Suprapubic skin (tissue), 4 donors: ENCODE data around the gene ZNF14. TPM values are rescaled to one million over a fixed set of nuclear protein-coding genes. Genes with fewer than 3 reads are reported as not detected.
"Not testable (repeated sequence)": the region's sequence is repeated elsewhere in the genome, so short reads cannot be mapped to it uniquely, and the experiment has no call there.

ENCODE experiments used
- DNase-seq, 2 donors: peaks; one replicate each; pipeline ENCODE4 v3.0.0-alpha.2; 2019; ENCODE audit warnings: low spot score in 2 of 2
- H3K27ac ChIP-seq: fragments of 200-600 bp; sonication (generic); one replicate; pipeline ENCODE4 v1.5.1; 2019
- H3K27me3 ChIP-seq: fragments of 200-600 bp; sonication (generic); one replicate; pipeline ENCODE4 v1.5.1; 2019
- H3K36me3 ChIP-seq: fragments of 200-600 bp; sonication (generic); one replicate; pipeline ENCODE4 v1.5.1; 2019
- H3K4me1 ChIP-seq: fragments of 200-600 bp; sonication (generic); one replicate; pipeline ENCODE4 v1.5.1; 2019
- H3K4me3 ChIP-seq: fragments of 200-600 bp; sonication (generic); one replicate; pipeline ENCODE4 v1.5.1; 2019; ENCODE audit warnings: mild to moderate bottlenecking
- H3K9me3 ChIP-seq: fragments of 200-600 bp; sonication (generic); one replicate; pipeline ENCODE4 v1.5.1; 2019
- EP300 ChIP-seq: sonication (generic); formaldehyde crosslinking; IDR thresholded peaks from one replicate; pipeline ENCODE4 v1.6.1; 2017; ENCODE audit warnings: antibody characterized with exemption
- POLR2A ChIP-seq, 2 donors: fragments of 450-650 bp; IDR thresholded peaks; one replicate each; pipeline ENCODE4 v1.6.1; 2017; ENCODE audit warnings: antibody characterized with exemption in 2 of 2, mild to moderate bottlenecking in 2 of 2, moderate library complexity in 2 of 2
- POLR2AphosphoS5 ChIP-seq, 3 donors: sonication (generic); formaldehyde crosslinking; IDR thresholded peaks; one replicate each; pipeline ENCODE4 v1.6.1; 2017; ENCODE audit warnings: antibody characterized with exemption in 3 of 3
- WGBS: methylation state at CpG from one replicate; pipeline ENCODE4 v1.1.5; 2018; 5-methylcytosine and 5-hydroxymethylcytosine counted together
- total RNA-seq, 4 donors: library from RNA; depleted of rRNA; stranded (reverse); fragments of >200 nt; gene quantifications; one replicate each; pipeline ENCODE4 v1.1.0, GENCODE V29; 2016
- TF ChIP-seq, protein P1 (sequence below), 2 donors: fragments of 200-600 bp in 1 of 2; fragments of 450-650 bp in 1 of 2; sonication (generic) in 1 of 2; IDR thresholded peaks; one replicate each; pipeline ENCODE4 v1.5.1; 2016 to 2019; ENCODE audit warnings: antibody characterized with exemption in 2 of 2, mild to moderate bottlenecking in 1 of 2, moderate library complexity in 1 of 2

ZNF14 gene
- total RNA-seq, 4 donors from 2014 or later: 4.9 to 12.3 (median 6.1) TPM

DNA sequence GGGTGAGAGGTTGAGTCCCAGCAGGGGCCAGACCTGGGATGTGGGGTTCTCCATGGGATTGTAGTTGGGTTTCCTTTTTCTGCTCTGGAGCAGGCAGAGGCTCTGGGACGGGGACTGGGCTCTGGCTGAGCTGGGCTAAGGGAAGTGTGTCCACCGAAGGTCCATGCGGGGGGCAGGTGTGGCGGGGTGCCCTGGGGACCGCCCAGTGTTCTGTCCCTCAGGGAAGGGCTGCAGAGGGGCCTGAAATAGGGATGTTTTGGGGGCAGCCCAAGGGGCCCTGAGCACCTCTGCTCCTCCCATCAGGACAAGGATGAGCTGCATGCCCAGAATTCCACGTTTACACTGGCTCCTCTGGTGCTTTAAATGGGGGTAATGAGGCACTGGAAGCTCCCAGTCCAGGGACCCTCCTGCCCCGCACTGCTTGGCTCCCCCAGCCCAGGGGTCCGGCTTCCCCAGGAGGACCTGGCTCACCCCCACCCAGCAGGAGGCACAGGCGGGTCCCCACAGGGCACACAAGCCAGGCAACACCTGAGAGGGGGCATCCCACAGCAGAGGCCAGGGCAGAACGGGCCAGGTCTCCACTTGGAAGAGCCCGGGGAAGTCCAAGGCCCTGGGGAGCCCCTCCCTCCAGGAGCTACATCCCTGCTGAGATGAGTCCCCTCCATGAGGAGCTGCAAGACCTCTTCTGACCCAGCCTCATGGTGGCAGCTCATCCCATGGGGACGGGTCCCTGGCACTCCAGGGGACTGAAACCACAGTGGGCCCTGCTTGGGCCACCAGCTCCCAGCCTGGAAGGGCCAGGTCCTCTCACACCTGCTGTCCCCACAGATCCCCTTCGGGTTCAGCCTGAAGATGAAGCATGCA is 14.7 kb upstream of the ZNF14 start:
- no peak overlapping the region for H3K4me3 ChIP-seq
- DNase-seq: no peak
- H3K4me1 ChIP-seq: no peaks in the 10 kb centered on the region
- TF ChIP-seq, protein P1, sequence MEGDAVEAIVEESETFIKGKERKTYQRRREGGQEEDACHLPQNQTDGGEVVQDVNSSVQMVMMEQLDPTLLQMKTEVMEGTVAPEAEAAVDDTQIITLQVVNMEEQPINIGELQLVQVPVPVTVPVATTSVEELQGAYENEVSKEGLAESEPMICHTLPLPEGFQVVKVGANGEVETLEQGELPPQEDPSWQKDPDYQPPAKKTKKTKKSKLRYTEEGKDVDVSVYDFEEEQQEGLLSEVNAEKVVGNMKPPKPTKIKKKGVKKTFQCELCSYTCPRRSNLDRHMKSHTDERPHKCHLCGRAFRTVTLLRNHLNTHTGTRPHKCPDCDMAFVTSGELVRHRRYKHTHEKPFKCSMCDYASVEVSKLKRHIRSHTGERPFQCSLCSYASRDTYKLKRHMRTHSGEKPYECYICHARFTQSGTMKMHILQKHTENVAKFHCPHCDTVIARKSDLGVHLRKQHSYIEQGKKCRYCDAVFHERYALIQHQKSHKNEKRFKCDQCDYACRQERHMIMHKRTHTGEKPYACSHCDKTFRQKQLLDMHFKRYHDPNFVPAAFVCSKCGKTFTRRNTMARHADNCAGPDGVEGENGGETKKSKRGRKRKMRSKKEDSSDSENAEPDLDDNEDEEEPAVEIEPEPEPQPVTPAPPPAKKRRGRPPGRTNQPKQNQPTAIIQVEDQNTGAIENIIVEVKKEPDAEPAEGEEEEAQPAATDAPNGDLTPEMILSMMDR (IDR thresholded peaks at IDR 0.05): no peak
- TF ChIP-seq EP300 (no peak), POLR2AphosphoS5 (IDR thresholded peaks at IDR 0.05) (no peak), POLR2A (IDR thresholded peaks at IDR 0.05) (no peak)
- no peak overlapping the region for H3K27ac ChIP-seq
- H3K36me3 ChIP-seq: no peaks in the 10 kb centered on the region
- WGBS: 89% methylated on average over 7 of the region's 13 CpGs
- no peaks in the 10 kb centered on the region for H3K9me3 ChIP-seq
- H3K27me3 ChIP-seq: no peaks in the 10 kb centered on the region

DNA sequence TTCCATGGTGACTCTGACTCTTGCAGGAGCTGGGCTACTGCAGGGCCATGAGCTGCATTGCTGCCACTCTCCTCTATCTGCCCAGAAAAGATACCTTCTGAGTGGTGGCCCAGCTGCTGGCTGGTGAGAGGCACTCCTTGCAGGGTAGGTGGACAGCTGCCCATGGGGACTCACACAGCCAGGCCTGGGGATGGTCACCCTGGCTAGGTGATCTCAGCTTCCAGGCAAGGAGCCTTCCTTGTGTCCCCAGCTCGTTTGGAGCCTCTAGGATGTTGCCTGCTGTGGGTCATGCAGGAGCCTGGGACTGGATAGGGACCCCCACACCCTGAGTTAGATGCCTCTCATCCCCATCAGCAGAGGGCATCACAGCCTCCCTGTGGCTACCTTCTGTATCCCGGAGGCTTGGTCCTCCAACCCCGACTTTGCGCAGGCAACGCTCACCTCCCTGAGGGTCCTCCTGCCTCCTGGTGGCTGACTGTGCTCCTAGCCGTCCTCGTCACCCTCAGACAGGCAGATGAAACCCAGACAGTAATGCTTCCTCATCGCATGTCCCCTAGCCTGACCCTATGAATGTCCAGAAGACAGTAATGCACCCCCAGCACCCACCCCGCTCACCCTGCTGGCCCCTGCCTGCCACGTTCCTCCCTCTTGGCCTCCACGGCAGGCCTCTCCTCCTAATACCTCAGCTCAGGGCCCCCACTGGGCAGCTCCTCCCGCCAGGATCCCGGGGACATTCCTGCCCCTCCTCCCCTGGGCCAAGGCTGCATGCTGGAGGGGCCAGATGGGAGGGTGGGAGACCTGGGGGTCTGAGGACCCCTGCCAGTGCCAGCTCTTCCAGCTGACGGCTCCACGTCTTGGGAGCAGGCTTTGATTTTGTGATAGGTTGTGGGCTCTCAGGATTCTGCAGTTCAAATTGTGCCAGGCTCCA is 13.6 kb upstream of the ZNF14 start:
- Histone ChIP-seq H3K4me1 (no peaks in the 10 kb centered on the region), H3K4me3 (no peak overlapping the region), H3K9me3 (no peaks in the 10 kb centered on the region), H3K36me3 (no peaks in the 10 kb centered on the region), H3K27ac (no peak overlapping the region), H3K27me3 (no peaks in the 10 kb centered on the region)
- no peak for DNase-seq
- 63% methylated on average over 13 of the region's 15 CpGs for WGBS
- no peak for TF ChIP-seq POLR2A (IDR thresholded peaks at IDR 0.05)
- no peak for TF ChIP-seq EP300
- TF ChIP-seq POLR2AphosphoS5 (IDR thresholded peaks at IDR 0.05): no peak
- TF ChIP-seq, protein P1 (IDR thresholded peaks at IDR 0.05): no peak

- Histone ChIP-seq H3K27ac (no peak overlapping the region), H3K36me3 (no peaks in the 10 kb centered on the region), H3K9me3 (no peaks in the 10 kb centered on the region), H3K27me3 (no peaks in the 10 kb centered on the region), H3K4me3 (no peak overlapping the region), H3K4me1 (no peaks in the 10 kb centered on the region)
- TF ChIP-seq, protein P1 (IDR thresholded peaks at IDR 0.05): no peak
- TF ChIP-seq POLR2AphosphoS5 (IDR thresholded peaks at IDR 0.05) (no peak), POLR2A (IDR thresholded peaks at IDR 0.05) (no peak), EP300 (no peak)
- WGBS: 63% methylated on average over 4 of the region's 17 CpGs
- DNase-seq: no peak
Measured at GRCh38 chr19:19745496-19746285, 12.8 kb upstream of the ZNF14 start.

GRCh38 chr19:19744641-19745040 is 11.7 kb upstream of the ZNF14 start:
- Histone ChIP-seq H3K27ac (no peak overlapping the region), H3K27me3 (no peaks in the 10 kb centered on the region), H3K4me3 (no peak overlapping the region), H3K9me3 (no peaks in the 10 kb centered on the region), H3K4me1 (no peaks in the 10 kb centered on the region), H3K36me3 (no peaks in the 10 kb centered on the region)
- TF ChIP-seq POLR2AphosphoS5 (IDR thresholded peaks at IDR 0.05) (no peak), POLR2A (IDR thresholded peaks at IDR 0.05) (no peak), EP300 (no peak)
- TF ChIP-seq, protein P1 (IDR thresholded peaks at IDR 0.05): no peak
- WGBS: 93% methylated on average over 17 of the region's 17 CpGs
- no peak for DNase-seq

- 79% methylated on average over 6 of the region's 6 CpGs for WGBS
- not testable (repeated sequence) for H3K4me1 ChIP-seq, H3K9me3 ChIP-seq, H3K27me3 ChIP-seq, H3K4me3 ChIP-seq, DNase-seq, H3K27ac ChIP-seq, H3K36me3 ChIP-seq
Measured at GRCh38 chr19:19743921-19744320, 11.0 kb upstream of the ZNF14 start.
